HG03432 (cell line): ENCODE measurements around the gene PLD1.

ENCODE experiments used
- ATAC-seq: cut with Tn5 transposase; IDR thresholded peaks from one replicate; pipeline ENCODE4 v1.9.1; 2021; ENCODE audit warnings: mild to moderate bottlenecking, moderate library complexity; ENCODE audit not compliant: unreplicated experiment

Gene PLD1

DNA sequence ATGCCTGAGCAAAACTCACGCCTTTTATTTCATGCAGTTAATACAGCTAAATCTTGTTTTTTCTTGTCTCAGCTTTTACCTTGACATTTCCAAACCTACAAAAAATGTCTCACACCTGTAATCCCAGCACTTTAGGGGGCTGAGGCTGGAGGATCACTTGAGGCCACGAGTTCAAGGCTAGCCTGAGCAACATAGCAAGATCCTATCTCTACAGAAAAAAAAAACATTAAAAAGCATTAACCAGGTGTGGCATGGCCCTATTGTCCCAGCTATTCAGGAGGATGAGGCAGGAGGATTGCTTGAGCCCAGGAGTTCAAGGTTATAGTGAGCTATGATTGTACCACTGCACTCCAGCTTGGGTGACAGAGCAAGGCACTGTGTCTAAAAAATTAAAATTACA is 29.0 kb upstream of the PLD1 start:
- no peak for ATAC-seq

DNA sequence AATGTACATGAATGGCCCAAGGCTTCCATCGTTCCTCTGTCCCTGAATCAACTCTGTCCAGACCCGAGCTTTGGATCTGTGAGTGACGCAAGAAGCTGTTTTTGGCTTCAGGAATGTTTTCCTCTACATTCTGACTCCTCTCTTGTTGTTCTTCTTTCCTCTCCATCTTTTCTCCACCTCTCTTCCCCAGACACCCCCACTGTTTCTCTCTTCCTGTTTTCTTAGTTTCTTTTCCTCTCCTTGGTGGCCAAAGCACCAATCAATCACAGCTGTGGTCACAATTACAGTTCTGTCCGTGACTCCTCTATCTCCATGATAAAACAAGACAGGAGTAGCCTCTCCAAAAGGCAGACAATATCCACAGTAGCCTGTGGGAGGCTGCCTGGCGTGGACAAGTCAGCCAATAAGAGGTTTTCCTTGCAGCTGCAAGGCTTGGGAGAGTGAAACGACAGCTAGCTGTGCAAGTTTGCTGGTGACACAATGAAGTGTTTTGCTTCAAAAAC is 28.0 kb upstream of the PLD1 start:
- ATAC-seq = peak; percentile 74

- ATAC-seq = no peak
These were observed 27.4 kb upstream of the PLD1 start for GRCh38 chr3:171837698-171838097.

DNA sequence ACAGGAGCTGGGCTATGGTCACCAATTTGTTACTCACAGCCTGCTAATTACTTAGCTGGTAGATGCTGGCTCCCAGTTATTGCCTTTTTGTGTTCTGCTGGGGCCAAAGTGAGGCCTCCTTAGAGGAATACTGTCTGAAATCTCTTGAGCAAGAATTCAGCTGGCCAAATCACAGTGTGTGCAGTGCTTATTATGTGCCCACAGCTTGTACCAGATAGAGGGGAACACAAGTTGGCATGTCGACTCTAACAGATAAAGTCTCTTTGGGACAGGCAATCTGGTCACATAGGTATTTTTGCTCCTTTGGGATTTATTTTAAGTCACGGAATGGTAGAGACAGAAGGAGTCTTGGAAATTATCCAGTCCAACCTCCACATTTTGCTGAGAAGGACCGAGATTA is 26.6 kb upstream of the PLD1 start:
- no peak for ATAC-seq

DNA sequence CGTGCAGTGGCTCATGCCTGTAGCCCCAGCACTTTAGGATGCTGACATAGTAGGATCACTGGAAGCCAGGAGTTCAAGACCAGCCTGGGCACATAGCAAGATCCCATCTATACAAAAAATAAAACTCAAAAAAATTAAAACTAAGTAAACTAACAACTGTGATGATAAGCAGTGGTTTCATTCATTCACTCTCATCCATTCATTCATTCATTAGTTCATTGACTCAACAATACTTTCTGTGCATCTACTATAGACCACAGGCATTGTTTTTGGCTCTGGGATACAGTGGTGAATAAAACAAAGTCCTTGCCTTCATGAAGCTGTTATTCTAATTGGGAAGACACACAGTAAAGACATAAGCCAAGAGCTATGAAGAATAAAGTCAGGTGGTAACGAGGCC is 25.3 kb upstream of the PLD1 start:
- no peak for ATAC-seq

DNA sequence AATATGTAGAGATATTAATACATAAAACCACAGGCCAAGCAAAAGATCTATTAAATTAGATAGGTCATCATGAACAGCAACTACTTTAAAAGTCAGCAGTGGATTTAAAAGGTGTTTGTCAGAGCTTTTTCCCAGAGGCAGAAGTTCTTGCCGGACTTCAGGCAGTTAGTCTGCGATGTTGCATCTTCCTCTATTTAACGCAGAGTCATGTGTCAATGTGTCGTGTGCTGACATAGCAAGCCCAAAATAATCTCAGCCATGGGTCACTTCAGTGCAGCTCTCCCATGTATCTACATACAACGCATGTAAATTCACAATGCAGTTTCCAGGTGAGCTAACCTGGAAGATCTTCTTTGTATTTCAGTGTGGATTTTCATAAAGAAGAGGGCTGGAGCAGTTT is 24.8 kb upstream of the PLD1 start:
- ATAC-seq = no peak

GRCh38 chr3:171834461-171834801 is 24.1 kb upstream of the PLD1 start:
- no peak for ATAC-seq

- peak; percentile 57 for ATAC-seq
These were observed 23.6 kb upstream of the PLD1 start for GRCh38 chr3:171833789-171834460.

DNA sequence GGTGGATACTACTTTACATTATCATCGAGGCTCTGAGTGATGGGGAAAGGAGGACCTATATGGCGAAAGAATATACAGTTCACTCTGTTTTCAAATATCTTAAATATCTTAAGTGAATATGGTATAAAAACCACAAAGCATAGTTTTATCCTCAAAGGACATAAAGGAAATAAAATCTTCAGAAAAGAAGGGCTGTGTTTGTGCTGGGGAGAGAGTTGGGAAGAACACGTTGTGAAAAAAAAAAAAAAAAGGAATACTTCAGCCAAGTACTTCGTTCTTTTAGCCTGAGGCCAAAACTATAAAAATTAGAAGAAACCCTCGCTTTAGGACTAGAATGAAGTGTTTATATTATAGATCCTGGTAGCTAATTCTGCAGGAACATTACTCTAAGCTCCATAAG is 22.7 kb upstream of the PLD1 start:
- ATAC-seq = no peak

DNA sequence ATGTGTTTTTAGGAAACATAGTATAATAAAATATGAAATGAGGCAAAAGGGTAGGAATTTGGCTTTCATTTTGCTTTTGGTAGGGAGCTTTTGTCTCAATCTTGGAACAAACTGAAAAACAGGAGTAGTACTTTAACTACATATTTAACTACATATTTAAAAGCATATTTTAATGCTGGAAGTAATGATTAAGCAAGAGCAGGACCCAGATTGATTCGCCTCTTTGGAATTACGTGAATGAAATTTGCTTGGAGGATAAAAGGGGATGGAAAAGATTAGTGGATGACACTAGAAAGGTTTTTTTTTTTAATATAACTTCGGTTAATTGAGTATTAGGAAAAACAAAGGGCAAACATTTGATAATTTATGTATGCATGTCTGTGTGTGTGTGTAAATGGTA is 21.7 kb upstream of the PLD1 start:
- no peak for ATAC-seq

GRCh38 chr3:171830518-171830875 is 20.2 kb upstream of the PLD1 start:
- no peak for ATAC-seq

DNA sequence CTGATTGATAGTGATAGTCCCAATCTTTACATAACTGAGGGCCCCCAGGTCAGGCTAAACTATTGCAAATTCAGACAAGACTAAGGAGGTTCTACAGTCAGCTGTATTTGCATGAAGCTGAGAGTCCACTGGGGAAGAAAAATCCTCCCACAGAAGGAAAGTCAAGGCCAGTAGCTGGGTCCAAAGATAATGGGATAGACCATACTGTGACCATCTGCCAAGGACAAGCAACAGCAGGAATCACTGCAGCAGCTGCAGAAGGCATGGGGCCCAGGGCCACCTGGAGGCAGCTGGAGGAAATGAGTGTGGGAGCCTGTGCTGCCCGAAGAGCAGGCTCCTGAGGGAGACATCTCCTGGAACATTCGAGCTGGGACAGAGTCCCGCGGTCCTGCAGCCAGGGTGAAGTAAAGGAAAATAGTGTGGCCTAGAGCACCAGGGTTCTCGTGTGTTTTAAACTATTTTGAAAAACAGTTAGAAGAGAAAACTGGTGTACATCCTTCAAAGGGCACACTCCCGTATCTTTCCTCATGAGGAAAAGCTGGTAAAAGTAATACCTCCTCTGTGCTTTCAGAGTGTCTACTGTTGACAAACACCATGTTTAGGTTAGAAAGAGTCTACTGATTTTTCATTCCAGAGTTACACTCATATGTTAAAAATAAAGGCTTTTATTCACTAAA is 19.7 kb upstream of the PLD1 start:
- peak; percentile 77 for ATAC-seq

GRCh38 chr3:171828902-171829770 is 18.9 kb upstream of the PLD1 start:
- no peak for ATAC-seq

DNA sequence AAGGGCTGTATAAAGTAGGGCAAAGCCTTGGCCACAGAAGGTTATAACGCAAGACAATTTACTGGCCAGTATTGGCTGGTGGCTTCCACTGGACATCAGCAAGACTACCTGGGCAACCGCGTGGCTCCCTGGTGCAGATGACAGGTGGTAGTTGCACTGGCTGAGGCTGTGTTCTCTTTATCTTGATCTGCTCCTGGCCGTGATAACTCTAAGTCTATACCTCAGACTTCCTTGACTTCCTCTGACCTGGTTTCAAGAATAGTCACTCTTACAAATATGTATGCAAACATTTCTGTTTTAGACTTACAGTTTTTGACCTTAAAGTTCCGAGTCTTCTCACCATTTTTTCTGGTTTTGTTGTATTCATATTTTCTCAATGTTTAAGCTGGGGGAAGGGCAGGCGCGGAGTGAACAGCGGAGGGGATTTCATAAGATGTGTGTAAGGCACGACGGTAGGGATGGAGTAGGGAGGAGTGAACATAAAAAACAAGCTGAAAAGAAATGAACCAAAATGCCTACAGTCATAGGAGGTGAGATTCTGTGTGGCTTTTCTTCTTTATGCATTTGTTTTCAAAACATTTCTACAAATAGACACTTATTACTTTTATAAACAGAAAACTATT is 17.7 kb upstream of the PLD1 start:
- no peak for ATAC-seq

DNA sequence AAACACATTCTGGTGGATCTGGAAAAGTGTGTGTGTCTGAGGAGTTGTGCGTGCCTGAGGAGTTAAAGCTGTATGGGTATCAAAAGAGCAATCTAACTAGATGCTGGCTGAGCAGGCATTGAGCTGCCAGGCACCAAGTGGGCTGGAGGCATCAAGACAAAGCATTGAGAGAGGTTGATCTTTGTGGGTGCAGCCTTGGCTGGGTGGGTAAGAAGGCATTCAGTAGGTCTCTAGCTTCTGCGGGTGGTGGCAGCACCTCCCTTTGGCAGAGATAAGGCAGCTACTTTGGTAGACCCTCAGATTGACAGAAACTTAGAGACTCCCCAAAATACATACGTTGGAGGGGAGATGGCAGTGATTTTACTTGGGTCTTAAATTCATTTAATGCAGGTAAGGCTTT is 17.1 kb upstream of the PLD1 start:
- no peak for ATAC-seq

DNA sequence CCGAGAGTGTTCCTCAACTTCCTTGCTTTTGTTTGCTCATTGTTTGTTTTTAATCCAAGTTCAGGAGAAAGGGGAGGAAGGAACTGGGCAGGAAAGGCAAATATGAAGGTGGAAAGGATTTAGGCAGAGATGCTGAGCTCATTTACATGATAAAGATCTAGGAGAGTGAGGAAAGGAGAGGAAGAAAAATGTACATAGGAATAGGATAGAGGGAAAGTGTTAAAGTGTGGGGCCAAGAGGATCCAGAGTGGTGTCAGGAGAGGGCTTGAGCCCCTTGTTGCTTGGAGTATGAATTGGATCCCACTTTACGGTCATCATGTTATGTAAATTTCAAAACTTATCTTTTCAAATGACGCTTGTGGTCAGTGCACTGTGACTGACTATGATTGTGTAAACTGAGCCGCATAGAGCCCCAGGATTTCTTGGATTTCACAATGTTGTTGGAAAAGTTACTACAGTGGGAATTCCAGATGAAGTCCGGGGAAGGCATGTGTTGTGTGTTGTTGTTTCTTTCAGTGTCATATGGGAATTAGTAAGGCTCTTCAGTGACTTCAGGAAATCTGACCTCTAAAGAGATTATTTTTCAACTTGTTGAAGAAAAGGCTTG is 15.0 kb upstream of the PLD1 start:
- no peak for ATAC-seq

DNA sequence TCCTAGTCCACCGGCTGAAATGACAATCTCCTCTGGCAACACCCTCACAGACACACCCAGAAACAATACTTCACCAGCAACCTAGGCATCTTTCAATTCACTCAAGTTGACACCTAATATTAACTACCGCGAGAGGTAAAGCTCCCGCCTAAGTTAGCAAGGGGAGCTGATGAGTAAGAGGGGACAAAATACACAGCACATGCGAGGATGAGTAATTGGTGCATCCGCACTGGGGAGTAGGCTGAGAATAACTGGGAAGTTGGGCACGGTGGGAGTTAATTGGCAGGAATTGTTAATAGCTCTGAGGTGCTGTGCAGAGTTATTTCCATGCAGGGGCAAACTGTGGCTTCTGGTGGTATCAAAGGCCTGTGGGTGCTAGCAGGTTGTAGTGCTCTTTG is 14.5 kb upstream of the PLD1 start:
- no peak for ATAC-seq

GRCh38 chr3:171824116-171824515 is 13.8 kb upstream of the PLD1 start:
- no peak for ATAC-seq

- peak; percentile 79 for ATAC-seq
These were observed 12.3 kb upstream of the PLD1 start for GRCh38 chr3:171822431-171823106.

- no peak for ATAC-seq
These were observed 11.6 kb upstream of the PLD1 start for GRCh38 chr3:171821778-171822358.
